SK-N-SH treated with all-trans-retinoic acid at 6 μM for 48 hours (cell line): ENCODE data around the gene ADAMTS17.

ENCODE experiments used
- ATAC-seq: fragments of 200-7000 bp; cut with Tn5 transposase; 3 replicates; pipeline ENCODE4 v1.9.1; 2020; ENCODE audit warnings: mild to moderate bottlenecking, moderate library complexity
- ARNTL ChIP-seq: fragments of 450-650 bp; formaldehyde crosslinking; IDR thresholded peaks from 2 replicates; pipeline ENCODE4 v1.5.0; 2020; ENCODE audit warnings: low read depth, mild to moderate bottlenecking, moderate library complexity, borderline replicate concordance
- BACH2 ChIP-seq: fragments of 250-450 bp; sonication (Bioruptor Pico); IDR thresholded peaks from 2 replicates; pipeline ENCODE4 v1.9.0; 2021; ENCODE audit warnings: mild to moderate bottlenecking, borderline replicate concordance
- CREB5 ChIP-seq: fragments of 250-450 bp; sonication (Bioruptor Pico); IDR thresholded peaks from 2 replicates; pipeline ENCODE4 v1.5.1; 2020; ENCODE audit warnings: low read depth, mild to moderate bottlenecking, moderate library complexity
- ESRRG ChIP-seq: fragments of 250-450 bp; sonication (Bioruptor Pico); IDR thresholded peaks from 2 replicates; pipeline ENCODE4 v1.6.1; 2021; ENCODE audit warnings: mild to moderate bottlenecking
- GLIS3 ChIP-seq: fragments of 250-450 bp; sonication (Bioruptor Pico); IDR thresholded peaks from 2 replicates; pipeline ENCODE4 v1.5.0; 2020; ENCODE audit warnings: mild to moderate bottlenecking, moderate library complexity
- ISL1 ChIP-seq: fragments of 250-450 bp; sonication (Bioruptor Pico); IDR thresholded peaks from 2 replicates; pipeline ENCODE4 v2.1.2; 2022; ENCODE audit warnings: mild to moderate bottlenecking, moderate library complexity
- OSR1 ChIP-seq: fragments of 250-450 bp; sonication (Bioruptor Pico); IDR thresholded peaks from 2 replicates; pipeline ENCODE4 v1.8.0; 2022; ENCODE audit warnings: moderate library complexity, mild to moderate bottlenecking, inconsistent platforms
- PATZ1 ChIP-seq: fragments of 250-450 bp; sonication (Bioruptor Pico); IDR thresholded peaks from 2 replicates; pipeline ENCODE4 v1.8.0; 2020; ENCODE audit warnings: mild to moderate bottlenecking, moderate library complexity, borderline replicate concordance
- POU6F1 ChIP-seq: fragments of 250-450 bp; sonication (Bioruptor Pico); IDR thresholded peaks from 2 replicates; pipeline ENCODE4 v1.8.0; 2021; ENCODE audit warnings: low read depth, mild to moderate bottlenecking, moderate library complexity, borderline replicate concordance
- PPARA ChIP-seq: fragments of 250-450 bp; sonication (Bioruptor Pico); IDR thresholded peaks from 2 replicates; pipeline ENCODE4 v1.5.0; 2020; ENCODE audit warnings: mild to moderate bottlenecking, borderline replicate concordance
- RARB ChIP-seq: fragments of 250-450 bp; sonication (Bioruptor Pico); IDR thresholded peaks from 2 replicates; pipeline ENCODE4 v1.8.0; 2021; ENCODE audit warnings: mild to moderate bottlenecking, moderate library complexity
- SNAI2 ChIP-seq: fragments of 250-450 bp; sonication (Bioruptor Pico); IDR thresholded peaks from 2 replicates; pipeline ENCODE4 v1.5.0; 2020; ENCODE audit warnings: mild to moderate bottlenecking, moderate library complexity
- TCF4 ChIP-seq: fragments of 250-450 bp; sonication (Bioruptor Pico); IDR thresholded peaks from 2 replicates; pipeline ENCODE4 v1.8.0; 2021; ENCODE audit warnings: mild to moderate bottlenecking, moderate library complexity, borderline replicate concordance
- TOX ChIP-seq: fragments of 250-450 bp; sonication (Bioruptor Pico); IDR thresholded peaks from 2 replicates; pipeline ENCODE4 v1.8.0; 2021; ENCODE audit warnings: mild to moderate bottlenecking, moderate library complexity, borderline replicate concordance
- ZC3H10 ChIP-seq: fragments of 250-450 bp; sonication (Bioruptor Pico); IDR thresholded peaks from 2 replicates; pipeline ENCODE4 v1.5.1; 2021; ENCODE audit warnings: mild to moderate bottlenecking, moderate library complexity
- ZFP3 ChIP-seq: fragments of 250-450 bp; sonication (Bioruptor Pico); IDR thresholded peaks from 2 replicates; pipeline ENCODE4 v1.5.0; 2020; ENCODE audit warnings: mild to moderate bottlenecking, moderate library complexity
- ZFP30 ChIP-seq: fragments of 450-650 bp; formaldehyde crosslinking; IDR thresholded peaks from 2 replicates; pipeline ENCODE4 v1.5.0; 2022; ENCODE audit warnings: mild to moderate bottlenecking, moderate library complexity
- ZNF565 ChIP-seq: fragments of 450-650 bp; formaldehyde crosslinking; conservative IDR thresholded peaks from 2 replicates; pipeline ENCODE4 v1.5.0; 2020; ENCODE audit warnings: low read depth, mild to moderate bottlenecking, moderate library complexity
- ZNF70 ChIP-seq: fragments of 450-650 bp; formaldehyde crosslinking; IDR thresholded peaks from 2 replicates; pipeline ENCODE4 v1.5.0; 2020; ENCODE audit warnings: mild to moderate bottlenecking, moderate library complexity
- ZNF8 ChIP-seq: fragments of 450-650 bp; formaldehyde crosslinking; IDR thresholded peaks from 2 replicates; pipeline ENCODE4 v1.5.0; 2020; ENCODE audit warnings: mild to moderate bottlenecking, moderate library complexity
- TF ChIP-seq, protein P1 (sequence below): fragments of 250-450 bp; sonication (Bioruptor Pico); IDR thresholded peaks from 2 replicates; pipeline ENCODE4 v1.5.1; 2021; ENCODE audit warnings: mild to moderate bottlenecking, moderate library complexity

The ADAMTS17 gene

DNA sequence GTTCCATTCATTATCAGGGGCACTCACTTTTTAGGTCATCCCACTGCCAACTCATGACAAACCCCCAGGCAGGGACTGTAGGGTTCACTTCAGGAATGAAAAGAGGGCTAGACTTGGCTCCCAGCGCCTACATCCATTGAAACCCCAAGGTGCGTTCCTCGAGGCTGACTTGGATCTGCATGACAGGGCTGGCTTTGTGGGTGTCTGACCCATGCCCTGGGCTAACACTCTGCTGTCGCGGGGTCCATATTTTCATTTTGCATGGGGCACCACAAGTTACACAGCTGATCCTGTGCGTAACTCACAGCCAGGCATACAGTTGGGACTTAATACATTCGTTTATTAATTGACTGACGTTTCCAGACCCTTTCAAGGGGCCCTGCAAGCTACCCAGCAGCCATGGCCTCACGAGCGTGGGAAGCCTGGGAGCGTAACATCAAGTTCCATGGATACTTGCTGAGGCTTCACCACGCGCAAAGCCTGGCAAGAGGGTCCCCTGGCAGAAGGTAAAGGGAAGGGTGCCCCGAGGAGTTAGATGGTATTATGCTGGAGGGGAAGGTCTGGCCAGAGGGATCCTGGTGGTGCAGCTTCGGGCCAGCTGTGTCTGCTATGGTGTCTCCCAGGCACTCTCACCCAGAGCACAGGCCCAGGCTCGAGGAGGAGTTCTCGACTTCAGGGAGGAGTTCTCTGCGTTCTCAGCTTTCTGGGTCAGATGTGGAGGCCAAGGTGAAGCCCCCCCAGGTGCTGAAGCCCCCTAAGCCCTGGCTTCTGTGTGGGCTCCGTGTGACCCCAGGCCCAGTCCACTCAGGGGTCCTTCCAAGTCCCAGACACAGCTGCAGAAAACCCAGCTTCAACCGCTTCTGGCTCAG is 85.4 kb downstream of the ADAMTS17 start:
- TF ChIP-seq ARNTL (CRISPR knock-in tag), result no peak
- no peak for TF ChIP-seq OSR1
- TF ChIP-seq BACH2, result no peak
- no peak for TF ChIP-seq GLIS3 (CRISPR knock-in tag)
- no peak for TF ChIP-seq TCF4
- no peak for TF ChIP-seq POU6F1
- no peak for TF ChIP-seq ZNF565 (CRISPR knock-in tag)
- no peak for TF ChIP-seq ISL1 (CRISPR knock-in tag)
- no peak for TF ChIP-seq ZFP30 (CRISPR knock-in tag)
- TF ChIP-seq TOX (CRISPR knock-in tag), result no peak
- no peak for TF ChIP-seq ZNF8 (CRISPR knock-in tag)
- TF ChIP-seq PATZ1, result no peak
- TF ChIP-seq ZC3H10, result no peak
- no peak for TF ChIP-seq SNAI2
- no peak for TF ChIP-seq ZFP3 (CRISPR knock-in tag)
- no peak for TF ChIP-seq ZNF70 (CRISPR knock-in tag)
- TF ChIP-seq PPARA (CRISPR knock-in tag), result no peak
- TF ChIP-seq ESRRG (CRISPR knock-in tag), result no peak
- no peak for TF ChIP-seq RARB (CRISPR knock-in tag)
- TF ChIP-seq CREB5, result no peak
- TF ChIP-seq, all 23 proteins: peak for 0
- no peak for ATAC-seq

GRCh38 chr15:100255644-100256043 is 86.1 kb downstream of the ADAMTS17 start:
- no peak for ATAC-seq
- TF ChIP-seq GLIS3 (CRISPR knock-in tag), result no peak
- no peak for TF ChIP-seq SNAI2
- no peak for TF ChIP-seq ZNF8 (CRISPR knock-in tag)
- TF ChIP-seq BACH2, result no peak
- no peak for TF ChIP-seq PATZ1
- no peak for TF ChIP-seq ZNF70 (CRISPR knock-in tag)
- no peak for TF ChIP-seq CREB5
- TF ChIP-seq RARB (CRISPR knock-in tag), result no peak
- TF ChIP-seq TOX (CRISPR knock-in tag), result no peak
- TF ChIP-seq ZFP3 (CRISPR knock-in tag), result no peak
- TF ChIP-seq, protein P1, sequence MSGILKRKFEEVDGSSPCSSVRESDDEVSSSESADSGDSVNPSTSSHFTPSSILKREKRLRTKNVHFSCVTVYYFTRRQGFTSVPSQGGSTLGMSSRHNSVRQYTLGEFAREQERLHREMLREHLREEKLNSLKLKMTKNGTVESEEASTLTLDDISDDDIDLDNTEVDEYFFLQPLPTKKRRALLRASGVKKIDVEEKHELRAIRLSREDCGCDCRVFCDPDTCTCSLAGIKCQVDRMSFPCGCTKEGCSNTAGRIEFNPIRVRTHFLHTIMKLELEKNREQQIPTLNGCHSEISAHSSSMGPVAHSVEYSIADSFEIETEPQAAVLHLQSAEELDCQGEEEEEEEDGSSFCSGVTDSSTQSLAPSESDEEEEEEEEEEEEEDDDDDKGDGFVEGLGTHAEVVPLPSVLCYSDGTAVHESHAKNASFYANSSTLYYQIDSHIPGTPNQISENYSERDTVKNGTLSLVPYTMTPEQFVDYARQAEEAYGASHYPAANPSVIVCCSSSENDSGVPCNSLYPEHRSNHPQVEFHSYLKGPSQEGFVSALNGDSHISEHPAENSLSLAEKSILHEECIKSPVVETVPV (CRISPR knock-in tag), result no peak
- no peak for TF ChIP-seq ISL1 (CRISPR knock-in tag)
- no peak for TF ChIP-seq PPARA (CRISPR knock-in tag)
